Measurements from ENCODE around the gene RTBDN.

DNA sequence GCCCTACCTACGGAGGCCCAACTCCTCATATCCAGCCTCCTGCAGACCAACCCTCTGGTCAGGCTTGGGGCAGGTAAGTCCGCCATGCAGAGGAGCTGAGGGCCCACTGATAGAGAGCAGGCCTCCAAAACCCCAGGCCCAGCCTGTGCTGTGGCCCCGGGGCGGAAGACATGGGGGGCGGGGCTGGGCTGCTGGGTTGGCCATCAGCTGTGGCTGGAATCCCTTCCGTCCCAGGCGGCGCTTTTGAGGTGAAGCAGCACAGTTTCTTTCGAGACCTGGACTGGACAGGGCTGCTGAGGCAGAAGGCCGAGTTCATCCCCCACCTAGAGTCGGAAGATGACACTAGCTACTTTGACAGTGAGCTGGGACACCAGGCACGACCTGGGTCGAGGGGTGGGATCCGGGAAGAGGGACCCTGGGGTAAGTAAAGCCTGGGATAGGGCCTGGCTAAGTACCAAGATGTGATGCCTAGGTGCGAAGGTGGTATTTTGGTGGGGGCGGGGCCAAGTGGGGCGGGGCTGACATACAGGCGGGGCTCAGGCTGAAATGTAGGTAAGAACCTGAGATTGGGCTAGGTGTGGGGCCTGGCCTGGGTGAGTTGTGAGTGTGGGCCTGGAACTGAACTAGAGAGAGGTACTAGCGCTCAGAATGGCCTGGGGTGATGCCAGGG lies 31.5 kb upstream of the RTBDN start:
- TF ChIP-seq, protein P1, sequence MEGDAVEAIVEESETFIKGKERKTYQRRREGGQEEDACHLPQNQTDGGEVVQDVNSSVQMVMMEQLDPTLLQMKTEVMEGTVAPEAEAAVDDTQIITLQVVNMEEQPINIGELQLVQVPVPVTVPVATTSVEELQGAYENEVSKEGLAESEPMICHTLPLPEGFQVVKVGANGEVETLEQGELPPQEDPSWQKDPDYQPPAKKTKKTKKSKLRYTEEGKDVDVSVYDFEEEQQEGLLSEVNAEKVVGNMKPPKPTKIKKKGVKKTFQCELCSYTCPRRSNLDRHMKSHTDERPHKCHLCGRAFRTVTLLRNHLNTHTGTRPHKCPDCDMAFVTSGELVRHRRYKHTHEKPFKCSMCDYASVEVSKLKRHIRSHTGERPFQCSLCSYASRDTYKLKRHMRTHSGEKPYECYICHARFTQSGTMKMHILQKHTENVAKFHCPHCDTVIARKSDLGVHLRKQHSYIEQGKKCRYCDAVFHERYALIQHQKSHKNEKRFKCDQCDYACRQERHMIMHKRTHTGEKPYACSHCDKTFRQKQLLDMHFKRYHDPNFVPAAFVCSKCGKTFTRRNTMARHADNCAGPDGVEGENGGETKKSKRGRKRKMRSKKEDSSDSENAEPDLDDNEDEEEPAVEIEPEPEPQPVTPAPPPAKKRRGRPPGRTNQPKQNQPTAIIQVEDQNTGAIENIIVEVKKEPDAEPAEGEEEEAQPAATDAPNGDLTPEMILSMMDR (IDR thresholded peaks at IDR 0.05 in 2 of 3, conservative IDR thresholded peaks at IDR 0.05 in 1 of 3; ENCODE audit: borderline replicate concordance in 1 of 3, insufficient read depth in 1 of 3, low read depth in 2 of 3, low read length in 2 of 3): no peak
- TF ChIP-seq ELF1 (IDR thresholded peaks at IDR 0.05; ENCODE audit: borderline replicate concordance, low read depth): no peak
- TF ChIP-seq YY1 (IDR thresholded peaks at IDR 0.05; ENCODE audit: extremely low read depth, insufficient replicate concordance, low read depth, low read length): no peak
- TF ChIP-seq POLR2AphosphoS5 (IDR thresholded peaks at IDR 0.05; ENCODE audit: low read depth, low read length): no peak
- no peak for TF ChIP-seq POLR2A (IDR thresholded peaks at IDR 0.05; ENCODE audit: borderline replicate concordance, extremely low read depth, insufficient read depth, insufficient read length)

Measured in HCT116 (cell line).